ENCODE data around the gene PRRC1.

PRRC1 gene

DNA sequence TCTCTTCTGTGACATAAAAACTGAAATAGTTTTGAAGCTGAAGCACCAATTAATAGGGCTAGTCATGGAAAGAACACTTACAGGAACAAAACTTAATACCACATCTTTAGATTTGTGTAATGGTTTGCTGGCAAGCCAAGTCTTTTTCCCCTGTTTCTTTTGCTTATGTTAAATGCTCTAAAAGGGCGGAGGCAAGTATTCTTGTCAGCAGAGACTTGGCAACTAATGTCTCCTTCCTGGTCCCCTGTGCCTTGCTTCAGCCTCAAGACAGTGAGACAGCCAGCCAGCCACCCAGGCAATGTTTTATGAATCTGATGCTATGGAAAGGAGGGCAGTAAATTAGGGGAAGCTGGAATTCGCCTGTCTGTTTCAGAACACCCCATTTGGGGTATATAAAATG is 45.7 kb downstream of the PRRC1 start (continued):
- TF ChIP-seq, protein P1, sequence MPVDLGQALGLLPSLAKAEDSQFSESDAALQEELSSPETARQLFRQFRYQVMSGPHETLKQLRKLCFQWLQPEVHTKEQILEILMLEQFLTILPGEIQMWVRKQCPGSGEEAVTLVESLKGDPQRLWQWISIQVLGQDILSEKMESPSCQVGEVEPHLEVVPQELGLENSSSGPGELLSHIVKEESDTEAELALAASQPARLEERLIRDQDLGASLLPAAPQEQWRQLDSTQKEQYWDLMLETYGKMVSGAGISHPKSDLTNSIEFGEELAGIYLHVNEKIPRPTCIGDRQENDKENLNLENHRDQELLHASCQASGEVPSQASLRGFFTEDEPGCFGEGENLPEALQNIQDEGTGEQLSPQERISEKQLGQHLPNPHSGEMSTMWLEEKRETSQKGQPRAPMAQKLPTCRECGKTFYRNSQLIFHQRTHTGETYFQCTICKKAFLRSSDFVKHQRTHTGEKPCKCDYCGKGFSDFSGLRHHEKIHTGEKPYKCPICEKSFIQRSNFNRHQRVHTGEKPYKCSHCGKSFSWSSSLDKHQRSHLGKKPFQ (tag by site-specific recombination; IDR thresholded peaks at IDR 0.05) = no peak
- no peak for TF ChIP-seq SP2 (tag by site-specific recombination; IDR thresholded peaks at IDR 0.05)
- no peak for TF ChIP-seq KLF1 (tag by site-specific recombination; IDR thresholded peaks at IDR 0.05)
- no peak for TF ChIP-seq ZNF133 (tag by site-specific recombination; IDR thresholded peaks at IDR 0.05)

DNA sequence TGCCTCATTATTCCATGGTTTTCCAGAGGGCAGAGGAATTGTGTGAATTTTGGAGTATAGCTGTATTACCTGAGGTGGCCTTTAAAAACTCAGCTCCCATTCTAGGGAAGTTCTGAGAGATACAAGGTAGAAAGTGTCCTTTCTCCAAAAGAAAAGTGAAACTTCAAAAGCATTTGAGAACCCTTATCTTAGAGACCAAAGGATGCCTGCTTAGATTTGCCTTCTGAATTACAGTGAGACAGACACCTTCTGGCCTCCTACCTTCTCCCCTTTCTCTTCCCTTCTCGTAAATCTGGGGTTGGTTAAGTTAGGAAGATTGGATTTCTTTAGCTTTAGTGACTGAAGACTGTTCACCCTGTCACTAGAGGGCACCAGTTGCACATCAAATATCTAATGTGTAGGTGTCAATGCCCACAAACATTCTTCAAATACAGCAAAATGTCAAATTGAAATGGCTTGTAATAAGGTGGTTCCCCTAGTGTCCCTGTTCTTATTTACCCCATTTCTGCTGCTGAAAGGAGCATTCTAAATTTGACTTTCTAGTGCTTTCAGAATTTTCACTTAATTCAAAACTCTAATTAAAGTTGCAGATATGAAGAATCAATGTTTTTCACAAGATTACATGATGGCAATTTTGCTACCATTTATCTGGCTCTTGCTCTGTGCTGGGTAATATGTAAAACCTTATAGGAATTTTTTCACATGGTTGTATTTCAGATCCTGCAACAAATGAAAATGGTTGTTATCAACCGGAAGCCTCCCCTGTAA is 46.7 kb downstream of the PRRC1 start:
- Histone ChIP-seq H3K4me3 (ENCODE audit: low read depth, low read length) (no peak overlapping the region), H3K9me3 (ENCODE audit: control insufficient read depth, insufficient read depth, low read depth, low read length) (no peaks in the 10 kb centered on the region), H3K27ac (ENCODE audit: extremely low read depth, low read depth, low read length) (no peak overlapping the region), H3K36me3 (ENCODE audit: control insufficient read depth in 2 of 2, insufficient read depth in 1 of 2, low read length in 2 of 2) (no peaks in the 10 kb centered on the region), H3K4me1 (ENCODE audit: control insufficient read depth, insufficient read depth, low read length) (no peaks in the 10 kb centered on the region)
- POLR2A ChIA-PET = no interaction called here
- CTCF ChIA-PET = interaction anchor here (0.6 to 2.7 kb wide), 23 partner anchors 9 to 1241 kb away, joined by 3 to 15 read pairs (median 3); no protein-coding TSS in a partner anchor
- TF ChIP-seq ZNF121 (tag by site-specific recombination; IDR thresholded peaks at IDR 0.05) (no peak), ZNF585B (tag by site-specific recombination; IDR thresholded peaks at IDR 0.05) (no peak), ZNF529 (tag by site-specific recombination; IDR thresholded peaks at IDR 0.05; ENCODE audit: insufficient replicate concordance) (no peak), ZBTB48 (tag by site-specific recombination; IDR thresholded peaks at IDR 0.05) (no peak), ZNF16 (tag by site-specific recombination; IDR thresholded peaks at IDR 0.05; ENCODE audit: low read depth) (no peak), ZNF530 (tag by site-specific recombination; IDR thresholded peaks at IDR 0.05; ENCODE audit: low read depth) (no peak), ZNF701 (tag by site-specific recombination; IDR thresholded peaks at IDR 0.05) (no peak), ZNF654 (tag by site-specific recombination; IDR thresholded peaks at IDR 0.05; ENCODE audit: low read depth) (peak; percentile 96), WT1 (tag by site-specific recombination; IDR thresholded peaks at IDR 0.05) (no peak), ZNF24 (tag by site-specific recombination; IDR thresholded peaks at IDR 0.05) (no peak), ZNF175 (tag by site-specific recombination; IDR thresholded peaks at IDR 0.05) (no peak), ZSCAN16 (tag by site-specific recombination; IDR thresholded peaks at IDR 0.05) (no peak), ZNF777 (tag by site-specific recombination; IDR thresholded peaks at IDR 0.05; ENCODE audit: borderline replicate concordance) (no peak), ZNF335 (tag by site-specific recombination; conservative IDR thresholded peaks at IDR 0.05) (0 out of 2 replicates have a peak, but pooled peaks have one; percentile 20), TRIM28 (IDR thresholded peaks at IDR 0.05; ENCODE audit: borderline replicate concordance, low read length) (no peak), ZNF843 (tag by site-specific recombination; IDR thresholded peaks at IDR 0.05) (no peak), PRDM1 (tag by site-specific recombination; IDR thresholded peaks at IDR 0.05) (peak; percentile 98), SP3 (tag by site-specific recombination; IDR thresholded peaks at IDR 0.05) (no peak), ZNF664 (tag by site-specific recombination; IDR thresholded peaks at IDR 0.05) (peak; percentile 32; the same call in 1 of the 2 replicates)
- TF ChIP-seq, protein P2, sequence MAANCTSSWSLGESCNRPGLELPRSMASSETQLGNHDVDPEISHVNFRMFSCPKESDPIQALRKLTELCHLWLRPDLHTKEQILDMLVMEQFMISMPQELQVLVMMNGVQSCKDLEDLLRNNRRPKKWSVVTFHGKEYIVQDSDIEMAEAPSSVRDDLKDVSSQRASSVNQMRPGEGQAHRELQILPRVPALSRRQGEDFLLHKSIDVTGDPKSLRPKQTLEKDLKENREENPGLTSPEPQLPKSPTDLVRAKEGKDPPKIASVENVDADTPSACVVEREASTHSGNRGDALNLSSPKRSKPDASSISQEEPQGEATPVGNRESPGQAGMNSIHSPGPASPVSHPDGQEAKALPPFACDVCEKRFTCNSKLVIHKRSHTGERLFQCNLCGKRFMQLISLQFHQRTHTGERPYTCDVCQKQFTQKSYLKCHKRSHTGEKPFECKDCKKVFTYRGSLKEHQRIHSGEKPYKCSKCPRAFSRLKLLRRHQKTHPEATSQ (tag by site-specific recombination; IDR thresholded peaks at IDR 0.05) = no peak
- TF ChIP-seq, protein P3, sequence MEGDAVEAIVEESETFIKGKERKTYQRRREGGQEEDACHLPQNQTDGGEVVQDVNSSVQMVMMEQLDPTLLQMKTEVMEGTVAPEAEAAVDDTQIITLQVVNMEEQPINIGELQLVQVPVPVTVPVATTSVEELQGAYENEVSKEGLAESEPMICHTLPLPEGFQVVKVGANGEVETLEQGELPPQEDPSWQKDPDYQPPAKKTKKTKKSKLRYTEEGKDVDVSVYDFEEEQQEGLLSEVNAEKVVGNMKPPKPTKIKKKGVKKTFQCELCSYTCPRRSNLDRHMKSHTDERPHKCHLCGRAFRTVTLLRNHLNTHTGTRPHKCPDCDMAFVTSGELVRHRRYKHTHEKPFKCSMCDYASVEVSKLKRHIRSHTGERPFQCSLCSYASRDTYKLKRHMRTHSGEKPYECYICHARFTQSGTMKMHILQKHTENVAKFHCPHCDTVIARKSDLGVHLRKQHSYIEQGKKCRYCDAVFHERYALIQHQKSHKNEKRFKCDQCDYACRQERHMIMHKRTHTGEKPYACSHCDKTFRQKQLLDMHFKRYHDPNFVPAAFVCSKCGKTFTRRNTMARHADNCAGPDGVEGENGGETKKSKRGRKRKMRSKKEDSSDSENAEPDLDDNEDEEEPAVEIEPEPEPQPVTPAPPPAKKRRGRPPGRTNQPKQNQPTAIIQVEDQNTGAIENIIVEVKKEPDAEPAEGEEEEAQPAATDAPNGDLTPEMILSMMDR (tag by site-specific recombination; IDR thresholded peaks at IDR 0.05) = peak; percentile 76
- TF ChIP-seq, protein P4, sequence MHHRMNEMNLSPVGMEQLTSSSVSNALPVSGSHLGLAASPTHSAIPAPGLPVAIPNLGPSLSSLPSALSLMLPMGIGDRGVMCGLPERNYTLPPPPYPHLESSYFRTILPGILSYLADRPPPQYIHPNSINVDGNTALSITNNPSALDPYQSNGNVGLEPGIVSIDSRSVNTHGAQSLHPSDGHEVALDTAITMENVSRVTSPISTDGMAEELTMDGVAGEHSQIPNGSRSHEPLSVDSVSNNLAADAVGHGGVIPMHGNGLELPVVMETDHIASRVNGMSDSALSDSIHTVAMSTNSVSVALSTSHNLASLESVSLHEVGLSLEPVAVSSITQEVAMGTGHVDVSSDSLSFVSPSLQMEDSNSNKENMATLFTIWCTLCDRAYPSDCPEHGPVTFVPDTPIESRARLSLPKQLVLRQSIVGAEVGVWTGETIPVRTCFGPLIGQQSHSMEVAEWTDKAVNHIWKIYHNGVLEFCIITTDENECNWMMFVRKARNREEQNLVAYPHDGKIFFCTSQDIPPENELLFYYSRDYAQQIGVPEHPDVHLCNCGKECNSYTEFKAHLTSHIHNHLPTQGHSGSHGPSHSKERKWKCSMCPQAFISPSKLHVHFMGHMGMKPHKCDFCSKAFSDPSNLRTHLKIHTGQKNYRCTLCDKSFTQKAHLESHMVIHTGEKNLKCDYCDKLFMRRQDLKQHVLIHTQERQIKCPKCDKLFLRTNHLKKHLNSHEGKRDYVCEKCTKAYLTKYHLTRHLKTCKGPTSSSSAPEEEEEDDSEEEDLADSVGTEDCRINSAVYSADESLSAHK (tag by site-specific recombination; IDR thresholded peaks at IDR 0.05) = no peak
- TF ChIP-seq, protein P5, sequence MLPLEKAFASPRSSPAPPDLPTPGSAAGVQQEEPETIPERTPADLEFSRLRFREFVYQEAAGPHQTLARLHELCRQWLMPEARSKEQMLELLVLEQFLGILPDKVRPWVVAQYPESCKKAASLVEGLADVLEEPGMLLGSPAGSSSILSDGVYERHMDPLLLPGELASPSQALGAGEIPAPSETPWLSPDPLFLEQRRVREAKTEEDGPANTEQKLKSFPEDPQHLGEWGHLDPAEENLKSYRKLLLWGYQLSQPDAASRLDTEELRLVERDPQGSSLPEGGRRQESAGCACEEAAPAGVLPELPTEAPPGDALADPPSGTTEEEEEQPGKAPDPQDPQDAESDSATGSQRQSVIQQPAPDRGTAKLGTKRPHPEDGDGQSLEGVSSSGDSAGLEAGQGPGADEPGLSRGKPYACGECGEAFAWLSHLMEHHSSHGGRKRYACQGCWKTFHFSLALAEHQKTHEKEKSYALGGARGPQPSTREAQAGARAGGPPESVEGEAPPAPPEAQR (tag by site-specific recombination; IDR thresholded peaks at IDR 0.05) = no peak
- TF ChIP-seq, protein P1 (tag by site-specific recombination; IDR thresholded peaks at IDR 0.05) = no peak
